ENCODE results near the gene SPRED1. TPM values are rescaled to one million over a fixed set of nuclear protein-coding genes. Genes with fewer than 3 reads are reported as not detected.

Gene SPRED1
- total RNA-seq, 4 donors from 2014 or later, result 22.0 to 74.8 (median 35.9) TPM

DNA sequence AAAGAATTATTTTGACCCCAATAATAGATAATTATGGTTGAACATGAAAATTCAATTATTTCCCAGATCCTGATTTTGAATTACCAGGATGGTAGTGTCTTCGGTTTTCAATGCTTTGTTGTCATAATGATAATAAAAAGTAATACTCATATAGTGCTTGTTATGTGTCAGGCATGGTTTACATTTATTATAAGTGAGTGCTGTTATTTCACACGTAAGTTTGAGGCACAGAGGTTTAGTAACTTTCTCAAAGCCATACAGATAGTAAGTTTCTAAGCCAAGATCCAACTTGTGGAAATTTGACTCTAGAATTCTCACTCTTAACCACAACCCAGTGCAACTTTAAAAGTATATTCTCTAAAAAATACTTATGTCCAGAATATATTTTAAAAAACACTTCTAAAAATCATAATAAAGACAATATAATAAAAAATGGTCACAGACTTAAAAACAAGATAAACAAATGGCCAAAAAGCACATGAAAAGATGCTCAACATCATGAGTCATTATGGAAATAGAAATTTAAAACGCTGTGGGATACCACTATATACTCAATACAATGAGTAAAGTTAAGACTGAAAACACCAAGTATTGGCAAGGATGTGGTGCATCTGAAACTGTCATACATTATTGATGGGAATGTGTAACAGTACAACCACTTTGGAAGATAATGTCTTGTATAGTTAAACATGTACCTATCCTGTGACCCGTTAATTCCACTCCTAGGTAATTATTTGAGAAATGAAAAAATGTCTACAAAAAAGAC lies 45.2 kb downstream of the SPRED1 start:
- ATAC-seq (ENCODE audit: low FRiP score) (no peak), DNase-seq (ENCODE audit: low spot score) (no peak)
- TF ChIP-seq, protein P1, sequence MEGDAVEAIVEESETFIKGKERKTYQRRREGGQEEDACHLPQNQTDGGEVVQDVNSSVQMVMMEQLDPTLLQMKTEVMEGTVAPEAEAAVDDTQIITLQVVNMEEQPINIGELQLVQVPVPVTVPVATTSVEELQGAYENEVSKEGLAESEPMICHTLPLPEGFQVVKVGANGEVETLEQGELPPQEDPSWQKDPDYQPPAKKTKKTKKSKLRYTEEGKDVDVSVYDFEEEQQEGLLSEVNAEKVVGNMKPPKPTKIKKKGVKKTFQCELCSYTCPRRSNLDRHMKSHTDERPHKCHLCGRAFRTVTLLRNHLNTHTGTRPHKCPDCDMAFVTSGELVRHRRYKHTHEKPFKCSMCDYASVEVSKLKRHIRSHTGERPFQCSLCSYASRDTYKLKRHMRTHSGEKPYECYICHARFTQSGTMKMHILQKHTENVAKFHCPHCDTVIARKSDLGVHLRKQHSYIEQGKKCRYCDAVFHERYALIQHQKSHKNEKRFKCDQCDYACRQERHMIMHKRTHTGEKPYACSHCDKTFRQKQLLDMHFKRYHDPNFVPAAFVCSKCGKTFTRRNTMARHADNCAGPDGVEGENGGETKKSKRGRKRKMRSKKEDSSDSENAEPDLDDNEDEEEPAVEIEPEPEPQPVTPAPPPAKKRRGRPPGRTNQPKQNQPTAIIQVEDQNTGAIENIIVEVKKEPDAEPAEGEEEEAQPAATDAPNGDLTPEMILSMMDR (IDR thresholded peaks at IDR 0.05), result no peak

DNA sequence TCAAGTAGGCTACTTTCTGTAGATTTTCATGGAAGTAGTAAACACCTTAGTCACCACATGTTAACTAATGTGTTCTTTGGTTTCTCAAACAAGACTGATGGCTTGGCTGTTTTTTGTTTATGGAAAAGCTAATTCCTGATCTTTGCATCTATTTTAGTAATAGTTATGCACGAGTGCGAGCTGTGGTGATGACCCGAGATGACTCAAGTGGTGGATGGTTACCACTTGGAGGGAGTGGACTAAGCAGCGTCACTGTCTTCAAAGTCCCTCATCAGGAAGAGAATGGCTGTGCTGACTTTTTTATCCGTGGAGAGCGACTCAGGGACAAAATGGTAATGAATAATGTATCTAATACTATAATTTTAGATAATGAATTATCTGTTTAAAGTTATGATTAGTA lies 46.6 kb downstream of the SPRED1 start:
- DNase-seq (ENCODE audit: low spot score) (no peak), ATAC-seq (ENCODE audit: low FRiP score) (no peak)
- TF ChIP-seq, protein P1 (IDR thresholded peaks at IDR 0.05), result no peak

DNA sequence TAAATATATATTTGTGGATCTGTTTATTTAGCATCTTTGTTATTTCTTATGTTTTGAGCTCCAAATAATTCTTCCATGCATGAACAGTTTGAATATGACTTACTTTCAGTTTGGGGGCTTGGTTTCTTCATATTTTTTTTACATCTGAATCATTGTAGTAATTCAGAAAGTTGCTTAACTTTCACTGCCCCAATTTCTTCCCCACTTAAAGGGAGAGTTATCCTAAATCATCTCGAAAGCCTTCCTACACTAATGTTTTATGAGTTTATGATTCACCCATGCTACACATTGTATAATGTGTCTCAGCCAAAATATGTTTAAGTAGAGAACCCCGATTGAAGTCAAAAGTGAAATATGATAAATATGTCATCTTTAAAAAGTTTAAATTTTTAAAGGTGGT lies 47.8 kb downstream of the SPRED1 start:
- ATAC-seq (ENCODE audit: low FRiP score) (no peak), DNase-seq (ENCODE audit: low spot score) (no peak)
- TF ChIP-seq, protein P1 (IDR thresholded peaks at IDR 0.05), result no peak

DNA sequence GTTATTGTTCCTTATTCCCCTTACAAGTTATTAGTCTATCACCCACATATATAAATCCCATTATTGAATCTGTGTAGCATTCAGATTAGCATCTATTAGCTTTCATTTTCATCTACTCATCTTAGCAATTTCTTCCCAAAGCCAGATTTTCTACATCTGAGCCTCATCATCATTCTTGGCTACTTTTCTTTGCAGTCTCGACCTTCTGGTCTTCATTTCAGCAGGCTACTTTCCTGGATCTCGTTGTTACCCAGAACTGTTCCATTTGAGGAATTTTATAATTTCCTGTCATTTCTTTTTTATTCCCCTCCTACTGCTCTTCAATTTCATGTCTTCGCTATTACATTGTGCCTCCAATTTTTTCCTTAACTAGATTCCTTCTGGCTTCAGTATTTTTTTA lies 51.8 kb downstream of the SPRED1 start:
- no peak for DNase-seq (ENCODE audit: low spot score)
- no peak for ATAC-seq (ENCODE audit: low FRiP score)
- TF ChIP-seq, protein P1 (IDR thresholded peaks at IDR 0.05), result no peak

DNA sequence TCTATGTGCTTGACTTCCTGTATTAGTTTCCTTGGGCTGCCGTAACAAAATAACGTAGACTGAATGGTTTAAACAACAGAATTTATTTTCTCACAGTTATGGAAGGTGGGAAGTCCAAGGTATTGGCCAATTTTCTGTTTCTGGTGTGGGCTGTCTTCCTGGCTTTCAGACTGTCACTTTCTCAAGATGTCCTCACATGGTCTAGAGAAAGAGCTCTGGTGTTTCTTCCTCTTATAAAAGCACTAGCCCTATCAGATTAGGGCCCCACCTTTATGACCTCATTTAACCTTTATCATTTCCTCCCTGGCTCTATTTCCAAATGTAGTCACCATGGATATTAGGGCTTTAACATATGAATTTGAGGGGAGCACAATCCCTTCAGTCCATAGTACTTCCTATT lies 54.6 kb downstream of the SPRED1 start:
- TF ChIP-seq, protein P1 (IDR thresholded peaks at IDR 0.05), result no peak
- DNase-seq (ENCODE audit: low spot score) (no peak), ATAC-seq (ENCODE audit: low FRiP score) (no peak)

DNA sequence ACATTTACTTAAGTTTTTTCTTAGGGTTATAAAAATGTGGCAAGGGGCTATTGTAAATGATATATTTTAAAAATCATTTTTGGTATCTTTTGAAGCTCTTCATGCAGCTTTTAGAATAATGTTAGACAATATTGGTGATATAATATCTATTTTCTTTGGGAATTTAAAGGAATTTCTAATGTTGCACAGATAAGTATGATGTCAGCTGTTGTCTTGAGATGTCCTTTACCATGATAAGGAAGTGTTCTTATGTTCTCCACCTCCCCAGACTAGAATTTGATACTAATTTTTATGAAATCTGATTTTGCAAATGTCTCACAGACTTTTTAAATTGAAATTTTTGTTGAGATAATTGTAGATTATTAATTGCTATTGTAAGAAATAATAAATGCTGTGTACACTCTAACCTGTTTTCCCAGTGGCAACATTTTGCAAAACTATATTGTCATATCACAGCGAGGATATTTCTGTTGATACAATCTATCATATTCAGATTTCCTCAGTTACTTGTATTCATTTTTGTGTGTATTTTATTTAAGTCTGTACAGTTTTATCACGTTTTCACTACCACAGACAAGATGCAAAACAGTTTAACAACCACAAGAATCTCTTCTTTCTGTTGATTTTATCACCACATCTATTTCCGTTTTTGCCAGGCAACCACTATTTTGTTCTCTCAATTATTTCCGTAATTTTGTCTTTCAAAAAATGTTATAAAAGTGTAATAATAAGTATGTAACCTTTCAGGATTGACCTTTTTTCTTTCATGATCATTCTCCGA lies 55.4 kb downstream of the SPRED1 start:
- no peak for DNase-seq (ENCODE audit: low spot score)
- no peak for ATAC-seq (ENCODE audit: low FRiP score)
- TF ChIP-seq, protein P1 (IDR thresholded peaks at IDR 0.05), result no peak
